T-helper 1 cell (primary cell): ENCODE results near the gene ZNF74.
"Not testable (repeated sequence)": the region's sequence is repeated elsewhere in the genome, so short reads cannot be mapped to it uniquely, and the experiment has no call there.

ENCODE experiments used
- DNase-seq, 5 donors: peaks; one replicate each; pipeline ENCODE4 v3.0.0-alpha.2; 2012 to 2020

Gene ZNF74

GRCh38 chr22:20450551-20450906 is 56.6 kb downstream of the ZNF74 start:
- DNase-seq: no peak

- DNase-seq: not testable (repeated sequence)
These were observed 57.3 kb downstream of the ZNF74 start for GRCh38 chr22:20451129-20451778.

- no peak for DNase-seq
These were observed 58.0 kb downstream of the ZNF74 start for GRCh38 chr22:20451920-20452319.

GRCh38 chr22:20453222-20453621 is 59.3 kb downstream of the ZNF74 start:
- DNase-seq: no peak

GRCh38 chr22:20455709-20456063 is 61.7 kb downstream of the ZNF74 start:
- no peak for DNase-seq

GRCh38 chr22:20456064-20456721 is 62.2 kb downstream of the ZNF74 start:
- peak; percentile 37 to 71 (median 63) for DNase-seq

GRCh38 chr22:20456722-20457076 is 62.7 kb downstream of the ZNF74 start:
- no peak for DNase-seq

- DNase-seq: no peak
These were observed 63.7 kb downstream of the ZNF74 start for GRCh38 chr22:20457506-20458240.
